ENCODE data around the gene UBAC1. TPM values are rescaled to one million over a fixed set of nuclear protein-coding genes. Genes with fewer than 3 reads are reported as not detected.

Gene UBAC1
- total RNA-seq, 6 experiments from 2014 or later = 27.9 to 33.6 (median 31.2) TPM

DNA sequence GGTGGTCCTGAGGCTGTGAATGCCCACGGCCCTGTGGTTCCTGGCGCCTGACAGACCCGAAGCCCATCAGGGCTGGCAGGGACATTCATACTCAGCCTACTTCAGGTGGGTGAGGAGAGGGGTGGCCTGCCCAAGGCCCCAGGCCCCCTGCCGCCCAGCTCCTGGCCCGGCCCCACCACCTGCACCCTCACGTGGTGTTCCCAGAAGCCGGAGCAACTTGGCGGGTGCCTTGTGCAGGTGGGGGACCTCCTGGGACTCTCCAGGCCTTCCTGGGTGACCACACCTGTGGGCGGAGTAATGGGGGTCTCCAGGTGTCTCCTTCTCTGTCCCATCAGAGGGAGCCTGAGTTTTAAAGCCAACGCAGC, 36.8 kb upstream of the UBAC1 start:
- no peaks in the 10 kb centered on the region for H3K36me3 Mint-ChIP-seq (ENCODE audit: low read depth)
- no peaks in the 10 kb centered on the region for H3K9me3 Mint-ChIP-seq
- H3K27ac Mint-ChIP-seq = no peak overlapping the region
- TF ChIP-seq, protein P1, sequence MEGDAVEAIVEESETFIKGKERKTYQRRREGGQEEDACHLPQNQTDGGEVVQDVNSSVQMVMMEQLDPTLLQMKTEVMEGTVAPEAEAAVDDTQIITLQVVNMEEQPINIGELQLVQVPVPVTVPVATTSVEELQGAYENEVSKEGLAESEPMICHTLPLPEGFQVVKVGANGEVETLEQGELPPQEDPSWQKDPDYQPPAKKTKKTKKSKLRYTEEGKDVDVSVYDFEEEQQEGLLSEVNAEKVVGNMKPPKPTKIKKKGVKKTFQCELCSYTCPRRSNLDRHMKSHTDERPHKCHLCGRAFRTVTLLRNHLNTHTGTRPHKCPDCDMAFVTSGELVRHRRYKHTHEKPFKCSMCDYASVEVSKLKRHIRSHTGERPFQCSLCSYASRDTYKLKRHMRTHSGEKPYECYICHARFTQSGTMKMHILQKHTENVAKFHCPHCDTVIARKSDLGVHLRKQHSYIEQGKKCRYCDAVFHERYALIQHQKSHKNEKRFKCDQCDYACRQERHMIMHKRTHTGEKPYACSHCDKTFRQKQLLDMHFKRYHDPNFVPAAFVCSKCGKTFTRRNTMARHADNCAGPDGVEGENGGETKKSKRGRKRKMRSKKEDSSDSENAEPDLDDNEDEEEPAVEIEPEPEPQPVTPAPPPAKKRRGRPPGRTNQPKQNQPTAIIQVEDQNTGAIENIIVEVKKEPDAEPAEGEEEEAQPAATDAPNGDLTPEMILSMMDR (IDR thresholded peaks at IDR 0.05) = no peak
- H3K27me3 Mint-ChIP-seq (ENCODE audit: insufficient read depth) = peaks cover 12% of the 10 kb centered on the region
- no peaks in the 10 kb centered on the region for H3K4me1 Mint-ChIP-seq (ENCODE audit: low read depth)
- no peak for DNase-seq
- no peak overlapping the region for H3K4me3 Mint-ChIP-seq

DNA sequence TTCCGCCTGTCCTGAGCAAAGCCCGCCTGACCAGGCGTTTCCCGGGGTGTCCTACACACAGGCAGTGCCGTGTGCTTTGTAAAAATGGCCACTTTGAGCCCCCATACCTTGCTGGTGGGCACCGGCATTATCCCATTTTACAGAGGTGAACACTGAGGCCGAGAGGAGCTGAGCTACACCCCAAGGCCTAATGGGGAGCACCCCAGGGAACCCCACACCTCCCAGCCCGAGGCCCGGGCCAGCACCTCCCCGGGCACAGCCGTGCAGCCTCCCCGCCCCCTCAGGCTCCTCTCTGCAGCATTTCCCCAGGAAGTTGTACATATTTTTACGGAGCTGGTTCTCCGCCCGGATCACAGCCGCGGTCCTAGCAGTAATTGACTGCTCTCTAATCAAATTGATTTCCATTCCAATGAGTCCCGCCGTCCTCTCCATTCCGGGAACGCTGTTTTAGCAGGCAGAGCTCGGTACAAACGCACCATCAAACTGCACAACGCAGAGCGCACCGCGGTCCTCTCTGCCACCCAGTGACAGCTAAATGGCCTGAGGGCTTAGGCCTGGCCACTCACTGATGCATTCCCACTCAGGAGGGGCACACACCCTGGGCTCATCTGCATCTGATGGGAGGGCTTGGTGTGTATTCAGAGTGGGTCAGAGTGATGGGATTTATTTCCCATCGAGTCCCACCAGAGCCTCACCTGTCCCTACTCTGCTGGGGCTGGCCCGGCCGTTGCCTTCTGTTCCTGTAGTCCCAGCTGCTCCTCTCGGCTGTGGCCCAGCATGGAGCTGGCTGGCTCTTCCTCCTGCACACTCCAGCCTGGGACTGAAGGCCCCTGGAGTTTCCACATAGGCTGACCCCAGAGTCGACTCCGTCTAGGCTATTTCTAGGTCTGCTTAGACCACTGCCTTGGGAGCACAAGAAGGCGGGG, 36.2 kb upstream of the UBAC1 start:
- TF ChIP-seq, protein P1 (IDR thresholded peaks at IDR 0.05) = no peak
- Mint-ChIP-seq H3K9me3 (no peaks in the 10 kb centered on the region), H3K4me1 (ENCODE audit: low read depth) (no peaks in the 10 kb centered on the region; the same call in 1 of the 2 replicates), H3K36me3 (ENCODE audit: low read depth) (no peaks in the 10 kb centered on the region), H3K27me3 (ENCODE audit: insufficient read depth) (peaks cover 12% of the 10 kb centered on the region), H3K27ac (no peak overlapping the region), H3K4me3 (no peak overlapping the region)
- no peak for DNase-seq

DNA sequence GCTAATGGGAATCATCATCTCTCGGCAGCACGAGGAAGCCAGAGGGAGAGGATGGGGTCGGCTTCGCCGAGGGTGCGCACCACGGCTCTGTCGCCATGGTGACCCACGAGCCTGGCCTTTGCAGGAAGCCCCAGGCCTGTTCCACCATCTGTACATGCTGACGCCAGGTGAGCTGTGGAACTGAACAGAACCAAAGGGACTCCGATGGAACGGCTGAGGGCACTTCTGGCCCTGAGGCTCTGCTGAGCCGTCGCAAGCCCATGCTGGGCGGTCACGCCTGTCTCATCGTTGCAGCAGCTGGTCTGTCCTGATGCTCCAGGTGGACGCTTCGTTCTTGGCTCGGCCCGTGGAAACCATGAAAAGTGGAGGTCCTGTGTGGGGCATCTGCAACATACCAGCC, 34.6 kb upstream of the UBAC1 start:
- H3K9me3 Mint-ChIP-seq = no peaks in the 10 kb centered on the region
- TF ChIP-seq, protein P1 (IDR thresholded peaks at IDR 0.05) = no peak
- peaks cover 12% of the 10 kb centered on the region for H3K27me3 Mint-ChIP-seq (ENCODE audit: insufficient read depth)
- H3K27ac Mint-ChIP-seq = no peak overlapping the region
- no peaks in the 10 kb centered on the region; the same call in 1 of the 2 replicates for H3K4me1 Mint-ChIP-seq (ENCODE audit: low read depth)
- no peak overlapping the region for H3K4me3 Mint-ChIP-seq
- no peaks in the 10 kb centered on the region for H3K36me3 Mint-ChIP-seq (ENCODE audit: low read depth)
- no peak for DNase-seq

DNA sequence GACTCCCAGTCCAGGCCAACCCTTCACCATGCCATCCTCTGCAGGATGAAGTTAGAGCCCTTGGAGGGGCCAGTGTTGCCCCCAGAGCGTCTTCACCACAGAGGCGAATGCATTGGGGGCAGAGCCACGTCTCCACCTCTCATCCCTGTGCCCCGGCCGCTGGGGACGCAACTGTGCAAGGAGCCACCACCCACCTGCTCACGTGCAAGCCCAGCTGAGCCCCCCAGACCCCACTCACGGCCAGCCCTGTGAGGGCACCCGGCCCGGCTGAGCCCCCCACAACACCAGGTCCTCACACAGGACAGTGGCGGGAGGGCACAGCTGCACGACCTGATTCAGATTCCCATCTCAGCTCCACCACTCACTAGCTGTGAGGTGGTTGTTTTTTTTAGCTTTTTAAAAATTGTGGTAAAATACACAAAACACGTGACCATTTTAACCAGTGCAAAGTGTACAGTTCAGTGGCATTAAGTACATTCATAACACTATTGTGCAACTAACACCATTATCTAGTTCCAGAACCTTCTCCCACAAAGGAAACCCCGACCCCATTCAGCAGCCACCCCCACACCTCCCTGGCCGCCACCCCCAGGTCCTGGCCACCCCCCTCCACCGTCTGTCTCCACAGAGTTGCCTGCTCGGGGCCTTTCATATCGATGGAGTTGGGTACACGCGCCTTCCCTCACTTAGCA, 33.5 kb upstream of the UBAC1 start:
- H3K27me3 Mint-ChIP-seq (ENCODE audit: insufficient read depth) = peaks cover 10% of the 10 kb centered on the region
- no peaks in the 10 kb centered on the region for H3K36me3 Mint-ChIP-seq (ENCODE audit: low read depth)
- no peaks in the 10 kb centered on the region for H3K9me3 Mint-ChIP-seq
- no peak overlapping the region for H3K4me3 Mint-ChIP-seq
- H3K27ac Mint-ChIP-seq = no peak overlapping the region
- DNase-seq = no peak
- no peaks in the 10 kb centered on the region; the same call in 1 of the 2 replicates for H3K4me1 Mint-ChIP-seq (ENCODE audit: low read depth)
- TF ChIP-seq, protein P1 (IDR thresholded peaks at IDR 0.05) = no peak

DNA sequence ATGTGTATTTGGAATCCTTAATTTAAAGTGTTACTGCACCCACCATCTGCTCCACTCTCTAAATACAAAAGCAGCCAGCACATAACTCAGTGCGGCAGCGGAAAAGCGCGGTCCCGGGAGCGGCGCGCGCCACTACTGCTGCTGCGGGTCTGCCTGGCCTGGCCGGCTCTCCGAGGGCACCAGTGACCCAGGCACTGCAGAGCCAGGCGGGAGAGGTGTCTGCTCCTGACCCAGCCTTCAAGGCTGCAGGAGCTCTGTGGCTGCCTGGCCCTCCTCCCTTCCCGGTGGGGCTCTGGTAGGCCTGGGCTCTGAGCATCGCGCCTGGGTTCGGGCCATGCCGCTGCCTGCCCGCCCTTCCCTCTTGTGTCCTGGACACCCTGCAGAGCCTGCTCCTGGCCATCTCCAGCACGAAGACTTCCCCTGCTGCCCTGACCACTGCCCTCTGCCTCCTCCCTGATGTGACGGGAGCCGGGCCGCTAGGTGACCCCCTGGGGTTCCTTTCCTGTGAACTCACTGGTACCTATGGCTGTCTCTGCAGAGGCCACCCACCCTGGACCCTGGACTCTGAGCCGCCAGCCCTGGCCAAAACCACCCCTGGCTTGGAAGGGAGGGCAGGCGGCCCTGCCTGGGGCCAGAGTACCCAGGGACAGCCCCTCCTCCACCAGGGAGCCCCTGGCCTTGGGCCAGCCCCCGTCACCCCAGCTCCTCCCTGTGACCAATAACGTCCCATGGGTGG, 32.8 kb upstream of the UBAC1 start:
- Mint-ChIP-seq H3K4me3 (no peak overlapping the region), H3K9me3 (no peaks in the 10 kb centered on the region), H3K27me3 (ENCODE audit: insufficient read depth) (peaks cover 7% of the 10 kb centered on the region), H3K36me3 (ENCODE audit: low read depth) (no peaks in the 10 kb centered on the region), H3K4me1 (ENCODE audit: low read depth) (no peaks in the 10 kb centered on the region; the same call in 1 of the 2 replicates), H3K27ac (no peak overlapping the region)
- TF ChIP-seq, protein P1 (IDR thresholded peaks at IDR 0.05) = no peak
- no peak for DNase-seq
